ENCODE data around the gene PALLD.

PALLD gene

GRCh38 chr4:168857546-168858314, 360.9 kb downstream of the PALLD start:
- in situ Hi-C loops (cut with MboI; ENCODE audit: low sequenced_read_pairs): no loop called here

GRCh38 chr4:168859100-168859499, 362.2 kb downstream of the PALLD start:
- in situ Hi-C loops (cut with MboI; ENCODE audit: low sequenced_read_pairs): no loop called here

GRCh38 chr4:168859888-168860694, 363.2 kb downstream of the PALLD start:
- in situ Hi-C loops (cut with MboI; ENCODE audit: low sequenced_read_pairs): no loop called here

GRCh38 chr4:168860827-168861226, 364.0 kb downstream of the PALLD start:
- in situ Hi-C loops (cut with MboI; ENCODE audit: low sequenced_read_pairs): no loop called here

GRCh38 chr4:168863719-168864647, 367.1 kb downstream of the PALLD start:
- in situ Hi-C loops (cut with MboI; ENCODE audit: low sequenced_read_pairs): no loop called here

GRCh38 chr4:168864821-168865541, 368.1 kb downstream of the PALLD start:
- in situ Hi-C loops (cut with MboI; ENCODE audit: low sequenced_read_pairs): no loop called here

GRCh38 chr4:168865854-168866253, 369.0 kb downstream of the PALLD start:
- in situ Hi-C loops (cut with MboI; ENCODE audit: low sequenced_read_pairs): no loop called here

- in situ Hi-C loops (cut with MboI; ENCODE audit: low sequenced_read_pairs): no loop called here
Measured at GRCh38 chr4:168866635-168867034, 369.8 kb downstream of the PALLD start.

- in situ Hi-C loops (cut with MboI; ENCODE audit: low sequenced_read_pairs): no loop called here
Measured at GRCh38 chr4:168867128-168867527, 370.3 kb downstream of the PALLD start.

- in situ Hi-C loops (cut with MboI; ENCODE audit: low sequenced_read_pairs): no loop called here
Measured at GRCh38 chr4:168868044-168868781, 371.4 kb downstream of the PALLD start.

GRCh38 chr4:168868802-168869201, 371.9 kb downstream of the PALLD start:
- in situ Hi-C loops (cut with MboI; ENCODE audit: low sequenced_read_pairs): no loop called here

- in situ Hi-C loops (cut with MboI; ENCODE audit: low sequenced_read_pairs): no loop called here
Measured at GRCh38 chr4:168870004-168870403, 373.2 kb downstream of the PALLD start.

GRCh38 chr4:168871632-168872031, 374.8 kb downstream of the PALLD start:
- in situ Hi-C loops (cut with MboI; ENCODE audit: low sequenced_read_pairs): no loop called here

GRCh38 chr4:168874083-168874482, 377.2 kb downstream of the PALLD start:
- in situ Hi-C loops (cut with MboI; ENCODE audit: low sequenced_read_pairs): no loop called here

- in situ Hi-C loops (cut with MboI; ENCODE audit: low sequenced_read_pairs): no loop called here
Measured at GRCh38 chr4:168876106-168876505, 379.3 kb downstream of the PALLD start.

- in situ Hi-C loops (cut with MboI; ENCODE audit: low sequenced_read_pairs): no loop called here
Measured at GRCh38 chr4:168877511-168878491, 380.9 kb downstream of the PALLD start.

GRCh38 chr4:168878623-168879022, 381.8 kb downstream of the PALLD start:
- in situ Hi-C loops (cut with MboI; ENCODE audit: low sequenced_read_pairs): no loop called here

- in situ Hi-C loops (cut with MboI; ENCODE audit: low sequenced_read_pairs): no loop called here
Measured at GRCh38 chr4:168879188-168879587, 382.3 kb downstream of the PALLD start.

All from hTERT RPE-1 (cell line).